Skeletal muscle satellite cell (primary cell): Measurements from ENCODE around the gene SIAE.

Experiments used
- H3K27me3 ChIP-seq: 2 replicates; pipeline ENCODE4 v1.7.0; 2013; ENCODE audit warnings: low read length; ENCODE audit not compliant: control insufficient read depth, insufficient read depth
- H3K36me3 ChIP-seq: 2 replicates; pipeline ENCODE4 v1.7.0; 2013; ENCODE audit warnings: mild to moderate bottlenecking, control low read depth, low read length; ENCODE audit not compliant: insufficient read depth
- H3K4me1 ChIP-seq: 2 replicates; pipeline ENCODE4 v1.7.0; 2013; ENCODE audit warnings: low read length; ENCODE audit not compliant: control insufficient read depth, insufficient read depth
- H3K4me2 ChIP-seq: 2 replicates; pipeline ENCODE4 v1.7.0; 2013; ENCODE audit warnings: mild to moderate bottlenecking, low read length
- H3K4me3 ChIP-seq: 2 replicates; pipeline ENCODE4 v1.7.0; 2013; ENCODE audit warnings: low read length
- H3K9ac ChIP-seq: 2 replicates; pipeline ENCODE4 v1.7.0; 2013; ENCODE audit warnings: mild to moderate bottlenecking, low read depth, low read length, moderate library complexity
- H3K9me3 ChIP-seq: replicated peaks from 2 replicates; pipeline ENCODE4 v1.7.0; 2013; ENCODE audit warnings: mild to moderate bottlenecking, control low read depth, low read length

SIAE gene

DNA sequence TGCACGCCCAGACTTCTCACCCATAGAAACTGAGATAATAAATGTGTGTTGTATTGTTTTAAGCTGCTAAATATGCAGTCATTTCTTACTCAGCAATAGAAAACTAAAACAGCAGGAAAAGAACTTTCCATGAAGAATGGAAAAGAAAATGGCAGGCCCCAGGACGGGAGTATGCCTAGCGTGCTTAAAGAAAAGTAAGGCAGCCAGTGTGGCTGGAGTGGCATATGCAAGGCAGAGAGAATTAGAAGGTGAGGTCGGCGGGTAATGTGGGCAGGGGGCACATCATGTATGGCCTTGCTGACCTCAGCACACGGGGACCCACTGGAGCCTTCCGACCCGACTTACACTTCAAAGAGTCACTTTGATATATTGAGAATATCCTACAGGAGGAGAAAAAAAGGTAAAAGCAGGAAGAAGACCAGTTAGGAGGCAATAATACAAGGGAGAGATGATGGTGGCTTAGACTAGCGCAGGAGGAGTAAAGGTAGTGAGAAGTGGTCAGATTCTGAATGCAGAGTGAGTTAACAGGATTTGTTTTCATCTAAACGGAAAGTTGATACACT is 30.4 kb downstream of the SIAE start:
- H3K9ac ChIP-seq: no peak overlapping the region
- H3K4me1 ChIP-seq: peaks cover 19% of the 10 kb centered on the region
- no peak overlapping the region for H3K4me3 ChIP-seq
- H3K9me3 ChIP-seq: no peaks in the 10 kb centered on the region
- H3K36me3 ChIP-seq: peaks cover 6% of the 10 kb centered on the region
- H3K27me3 ChIP-seq: no peaks in the 10 kb centered on the region
- H3K4me2 ChIP-seq: peak overlapping the region; percentile 64

GRCh38 chr11:124642628-124643027 is 30.9 kb downstream of the SIAE start:
- H3K4me3 ChIP-seq: no peak overlapping the region
- H3K4me1 ChIP-seq: peaks cover 19% of the 10 kb centered on the region
- no peaks in the 10 kb centered on the region for H3K9me3 ChIP-seq
- H3K4me2 ChIP-seq: no peak overlapping the region
- peaks cover 11% of the 10 kb centered on the region for H3K36me3 ChIP-seq
- H3K27me3 ChIP-seq: no peaks in the 10 kb centered on the region
- H3K9ac ChIP-seq: no peak overlapping the region

DNA sequence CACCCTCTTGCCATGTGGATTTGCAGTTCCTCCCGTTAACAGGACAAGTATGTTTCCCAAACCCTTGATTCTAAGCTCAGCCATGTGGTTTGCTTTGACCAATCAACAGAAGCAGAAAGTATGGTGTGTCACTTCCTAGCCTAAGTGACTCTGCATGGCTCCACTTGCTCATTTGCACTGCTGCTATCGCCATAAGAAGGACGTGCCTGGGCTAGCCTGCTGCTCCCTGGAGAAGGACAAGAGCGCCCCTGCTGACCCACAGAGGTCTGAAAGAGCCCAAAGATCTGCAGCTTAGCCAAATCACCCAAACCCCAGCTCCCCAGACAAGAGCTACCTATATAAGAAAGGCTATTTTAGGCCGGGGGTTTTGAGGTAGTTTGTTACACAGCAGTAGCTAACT is 32.9 kb downstream of the SIAE start:
- Histone ChIP-seq H3K4me1 (peaks cover 19% of the 10 kb centered on the region), H3K27me3 (no peaks in the 10 kb centered on the region), H3K36me3 (peaks cover 24% of the 10 kb centered on the region), H3K9me3 (no peaks in the 10 kb centered on the region), H3K4me2 (no peak overlapping the region), H3K4me3 (no peak overlapping the region), H3K9ac (no peak overlapping the region)

GRCh38 chr11:124639186-124639585 is 34.4 kb downstream of the SIAE start:
- no peaks in the 10 kb centered on the region for H3K27me3 ChIP-seq
- H3K36me3 ChIP-seq: peaks cover 32% of the 10 kb centered on the region
- peaks cover 14% of the 10 kb centered on the region for H3K4me1 ChIP-seq
- no peaks in the 10 kb centered on the region for H3K9me3 ChIP-seq
- no peak overlapping the region for H3K4me3 ChIP-seq
- H3K4me2 ChIP-seq: no peak overlapping the region
- H3K9ac ChIP-seq: no peak overlapping the region

DNA sequence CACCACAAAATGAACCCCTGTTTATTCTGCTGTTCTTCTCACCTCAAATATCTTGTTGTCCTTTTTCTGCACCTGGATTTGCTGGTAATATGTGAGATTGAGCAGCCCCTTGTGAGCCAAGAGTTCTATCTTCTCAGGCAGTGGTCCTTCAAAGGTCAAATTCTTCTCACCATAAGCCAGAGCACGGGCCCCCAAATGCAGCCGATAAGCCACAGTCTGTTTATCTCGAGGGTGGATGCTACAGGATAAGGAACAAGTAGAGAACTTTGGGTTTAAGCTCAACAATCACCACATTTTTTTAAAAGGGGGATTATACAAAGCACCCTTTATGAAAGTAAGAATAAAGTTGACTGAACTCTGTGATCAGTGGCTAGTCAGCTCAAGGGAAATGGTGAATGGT is 35.0 kb downstream of the SIAE start:
- H3K9ac ChIP-seq: no peak overlapping the region
- peaks cover 36% of the 10 kb centered on the region for H3K36me3 ChIP-seq
- H3K4me2 ChIP-seq: no peak overlapping the region

GRCh38 chr11:124635932-124636331 is 37.6 kb downstream of the SIAE start:
- H3K36me3 ChIP-seq: peaks cover 61% of the 10 kb centered on the region
- no peaks in the 10 kb centered on the region for H3K9me3 ChIP-seq
- no peak overlapping the region for H3K4me3 ChIP-seq
- no peak overlapping the region for H3K9ac ChIP-seq
- no peaks in the 10 kb centered on the region for H3K27me3 ChIP-seq
- no peak overlapping the region for H3K4me2 ChIP-seq
- H3K4me1 ChIP-seq: no peaks in the 10 kb centered on the region

More for the DNA sequence above, 35.0 kb downstream of the SIAE start:
- no peak overlapping the region for H3K4me3 ChIP-seq
- peaks cover 9% of the 10 kb centered on the region for H3K4me1 ChIP-seq
- no peaks in the 10 kb centered on the region for H3K9me3 ChIP-seq
- no peaks in the 10 kb centered on the region for H3K27me3 ChIP-seq

DNA sequence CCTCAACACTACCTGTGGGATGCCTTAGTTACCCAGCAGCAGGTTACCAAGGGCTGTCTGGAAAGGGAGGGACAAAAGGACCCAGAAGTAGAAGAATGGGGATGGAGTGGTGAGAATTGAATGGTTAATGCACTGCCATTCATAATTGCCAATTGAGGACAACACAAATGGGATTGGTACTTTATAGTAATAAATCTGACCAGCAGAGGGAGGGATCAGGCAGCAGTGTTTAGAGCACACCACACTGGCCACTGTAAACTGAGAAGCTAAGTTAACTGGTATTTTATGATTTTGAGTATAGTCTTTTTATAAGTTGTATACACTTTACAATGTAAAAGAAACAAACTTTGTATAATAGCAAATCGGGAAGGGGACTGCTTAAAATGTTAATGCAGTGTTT is 40.2 kb downstream of the SIAE start:
- no peak overlapping the region for H3K4me2 ChIP-seq
- no peaks in the 10 kb centered on the region for H3K9me3 ChIP-seq
- H3K27me3 ChIP-seq: no peaks in the 10 kb centered on the region
- H3K4me3 ChIP-seq: no peak overlapping the region
- H3K4me1 ChIP-seq: no peaks in the 10 kb centered on the region
- H3K9ac ChIP-seq: no peak overlapping the region
- H3K36me3 ChIP-seq: peaks cover 75% of the 10 kb centered on the region

- H3K9ac ChIP-seq: no peak overlapping the region
- H3K36me3 ChIP-seq: peaks cover 79% of the 10 kb centered on the region
- H3K4me1 ChIP-seq: peaks cover 7% of the 10 kb centered on the region
- H3K27me3 ChIP-seq: no peaks in the 10 kb centered on the region
- no peak overlapping the region for H3K4me2 ChIP-seq
- no peak overlapping the region for H3K4me3 ChIP-seq
- H3K9me3 ChIP-seq: no peaks in the 10 kb centered on the region
These were observed 43.6 kb downstream of the SIAE start for GRCh38 chr11:124629961-124630360.

DNA sequence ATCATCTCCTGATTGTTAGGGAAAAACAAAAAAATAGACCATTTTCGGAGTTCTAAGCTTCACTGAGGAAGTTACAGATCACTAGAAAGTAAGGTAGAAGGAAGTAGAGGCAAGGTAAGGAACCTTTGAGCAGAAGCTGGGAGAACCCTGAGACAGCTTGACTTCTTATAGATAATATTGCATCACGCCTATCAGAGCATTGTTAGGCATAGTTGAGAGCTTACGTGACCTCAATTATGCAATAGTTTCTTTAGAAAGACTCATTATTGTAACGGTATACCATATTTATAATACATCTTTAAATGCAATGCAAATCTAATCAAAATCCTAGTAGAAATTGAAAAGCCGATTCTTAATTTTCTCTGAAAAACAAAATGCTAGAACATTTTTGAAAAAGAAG is 46.0 kb downstream of the SIAE start:
- H3K36me3 ChIP-seq: peaks cover 67% of the 10 kb centered on the region
- H3K9me3 ChIP-seq: no peaks in the 10 kb centered on the region
- H3K4me1 ChIP-seq: peaks cover 12% of the 10 kb centered on the region
- H3K4me2 ChIP-seq: no peak overlapping the region
- H3K9ac ChIP-seq: no peak overlapping the region
- no peaks in the 10 kb centered on the region for H3K27me3 ChIP-seq
- H3K4me3 ChIP-seq: no peak overlapping the region

GRCh38 chr11:124625504-124626168 is 47.9 kb downstream of the SIAE start:
- peak overlapping the region; percentile 42 for H3K4me2 ChIP-seq
- no peaks in the 10 kb centered on the region for H3K27me3 ChIP-seq
- no peak overlapping the region for H3K4me3 ChIP-seq
- no peak overlapping the region for H3K9ac ChIP-seq
- no peaks in the 10 kb centered on the region for H3K9me3 ChIP-seq
- peaks cover 18% of the 10 kb centered on the region for H3K4me1 ChIP-seq
- H3K36me3 ChIP-seq: peaks cover 47% of the 10 kb centered on the region

GRCh38 chr11:124623861-124624525 is 49.5 kb downstream of the SIAE start:
- Histone ChIP-seq H3K9ac (peak overlapping the region; percentile 98), H3K36me3 (peaks cover 38% of the 10 kb centered on the region), H3K4me1 (peaks cover 18% of the 10 kb centered on the region), H3K4me2 (peak overlapping the region; percentile 85), H3K4me3 (peak overlapping the region; percentile 87), H3K27me3 (peaks cover 8% of the 10 kb centered on the region), H3K9me3 (no peaks in the 10 kb centered on the region)
